ENCODE data around the gene VPS50. TPM values are rescaled to one million over a fixed set of nuclear protein-coding genes. Genes with fewer than 3 reads are reported as not detected.

VPS50 gene
- total RNA-seq, 1 experiment from 2014 or later: 15.1 TPM

GRCh38 chr7:93374345-93374940, 142.3 kb downstream of the VPS50 start:
- H3K36me3 ChIP-seq (ENCODE audit: control insufficient read depth in 1 of 2, insufficient read depth in 2 of 2, low read length in 2 of 2): no peaks in the 10 kb centered on the region
- ChIA-PET RAD21 (ENCODE audit: low non-redundant PET in 1 of 2, low total read pairs in 2 of 2, uncharacterized antibody in 2 of 2, unreplicated experiment in 2 of 2) (interaction anchor here in 1 of 2 experiments (0.6 to 1.1 kb wide), 2 partner anchors 96 to 128 kb away, joined by 3 to 5 read pairs; no protein-coding TSS in a partner anchor), CTCF (interaction anchor here (0.8 to 1.5 kb wide), 7 partner anchors 11 to 129 kb away, joined by 3 to 17 read pairs (median 3); no protein-coding TSS in a partner anchor)

More at GRCh38 chr7:93374345-93374940, 142.3 kb downstream of the VPS50 start:
- BruUV-seq (replicated peaks): no TSS peak
- H3K9me3 ChIP-seq (ENCODE audit: control insufficient read depth in 1 of 2, insufficient read depth in 1 of 2, low read depth in 1 of 2, low read length in 2 of 2): no peaks in the 10 kb centered on the region
- H3K4me3 ChIP-seq (replicated peaks in 1 of 2; ENCODE audit: low read depth in 1 of 2, low read length in 2 of 2): no peak overlapping the region
- H4K20me1 ChIP-seq (ENCODE audit: insufficient read depth): no peaks in the 10 kb centered on the region
- ATAC-seq: peak; percentile 79
- H3K9me2 ChIP-seq (ENCODE audit: insufficient read depth): no peaks in the 10 kb centered on the region
- intact Hi-C loops (cut with micrococcal nuclease): loop anchor here (5.0 kb wide), 1 partner anchor 127 kb away; no protein-coding TSS in a partner anchor
- H3K9ac ChIP-seq (ENCODE audit: low read length): no peak overlapping the region
- no peaks in the 10 kb centered on the region for H3K27me3 ChIP-seq (ENCODE audit: insufficient read depth, low read length)
- H3K4me1 ChIP-seq (ENCODE audit: control insufficient read depth in 1 of 2, insufficient read depth in 2 of 2, low read length in 2 of 2): no peaks in the 10 kb centered on the region
- peak; percentile 24 for DNase-seq (ENCODE audit: low read depth, low spot score)
- H3K27ac ChIP-seq (ENCODE audit: low read depth, low read length): no peak overlapping the region
- H3K79me2 ChIP-seq (ENCODE audit: insufficient read depth, low read length): no peaks in the 10 kb centered on the region
- H3K4me2 ChIP-seq (ENCODE audit: low read length): no peak overlapping the region
- POLR2A ChIA-PET: interaction anchor here (0.7 kb wide), 1 partner anchor 937 kb away, joined by 4 read pairs; no protein-coding TSS in a partner anchor
- TF ChIP-seq EGR1 (IDR thresholded peaks at IDR 0.05; ENCODE audit: low read depth): no peak
- no peak for TF ChIP-seq JUND (IDR thresholded peaks at IDR 0.05)
- TF ChIP-seq CTCF (IDR thresholded peaks at IDR 0.05 in 2 of 3, conservative IDR thresholded peaks at IDR 0.05 in 1 of 3; ENCODE audit: borderline replicate concordance in 1 of 3, insufficient read depth in 1 of 3, low read depth in 2 of 3, low read length in 2 of 3): peak in 2 of 3 experiments; percentile 78 to 87; a peak in 4 of 6 replicates
- TF ChIP-seq SIN3A (IDR thresholded peaks at IDR 0.05; ENCODE audit: low read depth): no peak
- peak; percentile 60 for TF ChIP-seq RAD21 (IDR thresholded peaks at IDR 0.05; ENCODE audit: low read depth)
- H2AFZ ChIP-seq (ENCODE audit: low read depth, low read length, poor library complexity, severe bottlenecking): peak overlapping the region; percentile 44
